Vagina (tissue), 2 donors: ENCODE results near the gene OR10A6. TPM values are rescaled to one million over a fixed set of nuclear protein-coding genes. Genes with fewer than 3 reads are reported as not detected.

Source experiments
- DNase-seq, 2 donors: peaks; one replicate each; pipeline ENCODE4 v3.0.0-alpha.2; 2017; ENCODE audit errors: extremely low spot score in 2 of 2
- H3K27ac ChIP-seq: fragments of 200-600 bp; sonication (generic); one replicate; pipeline ENCODE4 v1.5.1; 2019
- H3K27me3 ChIP-seq: fragments of 200-600 bp; sonication (generic); one replicate; pipeline ENCODE4 v1.5.1; 2019
- H3K36me3 ChIP-seq, 2 donors: fragments of 200-600 bp; sonication (generic); one replicate each; pipeline ENCODE4 v1.5.1; 2017 to 2019
- H3K4me1 ChIP-seq: fragments of 200-600 bp; sonication (generic); one replicate; pipeline ENCODE4 v1.5.1; 2019
- H3K4me3 ChIP-seq, 2 donors: fragments of 200-600 bp; sonication (generic); 1 replicate in 1 of 2; 2 replicates in 1 of 2; pipeline ENCODE4 v1.5.1; 2016 to 2019
- H3K9me3 ChIP-seq: fragments of 200-600 bp; sonication (generic); one replicate; pipeline ENCODE4 v1.5.1; 2019
- CTCF ChIP-seq, 3 experiments: fragments of 450-650 bp in 2 of 3; fragments of 200-600 bp in 1 of 3; sonication (generic) in 1 of 3; IDR thresholded peaks; one replicate each; pipeline ENCODE4 v1.5.1; 2017 to 2019; ENCODE audit warnings: antibody characterized with exemption in 3 of 3, mild to moderate bottlenecking in 2 of 3, moderate library complexity in 2 of 3
- POLR2A ChIP-seq, 2 donors: fragments of 450-650 bp; IDR thresholded peaks; one replicate each; pipeline ENCODE4 v1.6.1; 2017; ENCODE audit warnings: antibody characterized with exemption in 2 of 2, mild to moderate bottlenecking in 2 of 2, moderate library complexity in 2 of 2
- POLR2AphosphoS5 ChIP-seq, 2 donors: sonication (generic); formaldehyde crosslinking; IDR thresholded peaks; one replicate each; pipeline ENCODE4 v1.9.0; 2017; ENCODE audit warnings: antibody characterized with exemption in 2 of 2, mild to moderate bottlenecking in 2 of 2, low read depth in 1 of 2; ENCODE audit not compliant: insufficient read depth in 1 of 2
- intact Hi-C: fragments of 100-400 bp; cut with DNase I; formaldehyde crosslinking; loops from one replicate; pipeline ENCODE4 v1.15.1; 2023
- total RNA-seq: library from RNA; depleted of rRNA; stranded (reverse); fragments of >200 nt; gene quantifications from one replicate; pipeline ENCODE4 v1.2.3, GENCODE V29; 2016

Gene OR10A6
- total RNA-seq, 1 donor from 2014 or later: not detected

- H3K27me3 ChIP-seq: no peaks in the 10 kb centered on the region
- H3K9me3 ChIP-seq: no peaks in the 10 kb centered on the region
- no peak overlapping the region for H3K4me3 ChIP-seq
- H3K36me3 ChIP-seq: no peaks in the 10 kb centered on the region
- no peaks in the 10 kb centered on the region for H3K4me1 ChIP-seq
- TF ChIP-seq CTCF (IDR thresholded peaks at IDR 0.05) (no peak), POLR2A (IDR thresholded peaks at IDR 0.05) (no peak), POLR2AphosphoS5 (IDR thresholded peaks at IDR 0.05; ENCODE audit: insufficient read depth in 1 of 2, low read depth in 1 of 2) (no peak)
- no peak overlapping the region for H3K27ac ChIP-seq
- intact Hi-C loops: no loop called here
- no peak for DNase-seq
These were observed 33.8 kb upstream of the OR10A6 start for GRCh38 chr11:7964873-7965272.

GRCh38 chr11:7964261-7964660 lies 33.2 kb upstream of the OR10A6 start:
- DNase-seq: no peak
- no peaks in the 10 kb centered on the region for H3K9me3 ChIP-seq
- no peaks in the 10 kb centered on the region for H3K36me3 ChIP-seq
- H3K27ac ChIP-seq: no peak overlapping the region
- H3K4me1 ChIP-seq: no peaks in the 10 kb centered on the region
- TF ChIP-seq POLR2AphosphoS5 (IDR thresholded peaks at IDR 0.05; ENCODE audit: insufficient read depth in 1 of 2, low read depth in 1 of 2) (no peak), CTCF (IDR thresholded peaks at IDR 0.05) (no peak), POLR2A (IDR thresholded peaks at IDR 0.05) (no peak)
- intact Hi-C loops: no loop called here
- no peaks in the 10 kb centered on the region for H3K27me3 ChIP-seq
- no peak overlapping the region for H3K4me3 ChIP-seq

- no peaks in the 10 kb centered on the region for H3K36me3 ChIP-seq
- no peak overlapping the region for H3K4me3 ChIP-seq
- intact Hi-C loops: no loop called here
These were observed 24.1 kb upstream of the OR10A6 start for GRCh38 chr11:7955191-7955590.

GRCh38 chr11:7949934-7950333 lies 18.9 kb upstream of the OR10A6 start:
- H3K4me3 ChIP-seq: no peak overlapping the region

More at GRCh38 chr11:7955191-7955590, 24.1 kb upstream of the OR10A6 start:
- DNase-seq: no peak
- TF ChIP-seq POLR2AphosphoS5 (IDR thresholded peaks at IDR 0.05; ENCODE audit: insufficient read depth in 1 of 2, low read depth in 1 of 2) (no peak), POLR2A (IDR thresholded peaks at IDR 0.05) (no peak), CTCF (IDR thresholded peaks at IDR 0.05) (no peak)
- Histone ChIP-seq H3K27ac (no peak overlapping the region), H3K4me1 (no peaks in the 10 kb centered on the region), H3K9me3 (no peaks in the 10 kb centered on the region), H3K27me3 (no peaks in the 10 kb centered on the region)

More at GRCh38 chr11:7949934-7950333, 18.9 kb upstream of the OR10A6 start:
- H3K27me3 ChIP-seq: no peaks in the 10 kb centered on the region
- TF ChIP-seq CTCF (IDR thresholded peaks at IDR 0.05): no peak
- no peak for TF ChIP-seq POLR2A (IDR thresholded peaks at IDR 0.05)
- TF ChIP-seq POLR2AphosphoS5 (IDR thresholded peaks at IDR 0.05; ENCODE audit: insufficient read depth in 1 of 2, low read depth in 1 of 2): no peak
- no peaks in the 10 kb centered on the region for H3K4me1 ChIP-seq
- H3K9me3 ChIP-seq: no peaks in the 10 kb centered on the region
- intact Hi-C loops: no loop called here
- no peak for DNase-seq
- no peaks in the 10 kb centered on the region for H3K36me3 ChIP-seq
- H3K27ac ChIP-seq: no peak overlapping the region
